ENCODE data around the gene ZCCHC8. TPM values are rescaled to one million over a fixed set of nuclear protein-coding genes. Genes with fewer than 3 reads are reported as not detected.
"Not testable (repeated sequence)": the region's sequence is repeated elsewhere in the genome, so short reads cannot be mapped to it uniquely, and the experiment has no call there.

ZCCHC8 gene
- total RNA-seq, 1 donor from 2014 or later, result 32.4 TPM

GRCh38 chr12:122474324-122474716 is 26.4 kb downstream of the ZCCHC8 start:
- no peaks in the 10 kb centered on the region for H3K9me3 Mint-ChIP-seq
- DNase-seq (ENCODE audit: low read depth, low spot score), result no peak
- H3K4me1 Mint-ChIP-seq, result peaks cover 8% of the 10 kb centered on the region
- H3K27me3 Mint-ChIP-seq (ENCODE audit: low read depth), result no peaks in the 10 kb centered on the region
- no peak for TF ChIP-seq CTCF (conservative IDR thresholded peaks at IDR 0.05)
- peaks cover 30% of the 10 kb centered on the region for H3K36me3 Mint-ChIP-seq (ENCODE audit: low read depth)
- H3K27ac Mint-ChIP-seq (ENCODE audit: unreplicated experiment), result no peak overlapping the region
- H3K4me3 Mint-ChIP-seq, result no peak overlapping the region

GRCh38 chr12:122473543-122474323 is 27.0 kb downstream of the ZCCHC8 start:
- Mint-ChIP-seq H3K36me3 (ENCODE audit: low read depth) (peaks cover 28% of the 10 kb centered on the region), H3K9me3 (no peaks in the 10 kb centered on the region), H3K4me1 (peaks cover 8% of the 10 kb centered on the region), H3K27ac (ENCODE audit: unreplicated experiment) (no peak overlapping the region), H3K4me3 (no peak overlapping the region), H3K27me3 (ENCODE audit: low read depth) (no peaks in the 10 kb centered on the region)
- no peak for TF ChIP-seq CTCF (conservative IDR thresholded peaks at IDR 0.05)
- no peak for DNase-seq (ENCODE audit: low read depth, low spot score)

DNA sequence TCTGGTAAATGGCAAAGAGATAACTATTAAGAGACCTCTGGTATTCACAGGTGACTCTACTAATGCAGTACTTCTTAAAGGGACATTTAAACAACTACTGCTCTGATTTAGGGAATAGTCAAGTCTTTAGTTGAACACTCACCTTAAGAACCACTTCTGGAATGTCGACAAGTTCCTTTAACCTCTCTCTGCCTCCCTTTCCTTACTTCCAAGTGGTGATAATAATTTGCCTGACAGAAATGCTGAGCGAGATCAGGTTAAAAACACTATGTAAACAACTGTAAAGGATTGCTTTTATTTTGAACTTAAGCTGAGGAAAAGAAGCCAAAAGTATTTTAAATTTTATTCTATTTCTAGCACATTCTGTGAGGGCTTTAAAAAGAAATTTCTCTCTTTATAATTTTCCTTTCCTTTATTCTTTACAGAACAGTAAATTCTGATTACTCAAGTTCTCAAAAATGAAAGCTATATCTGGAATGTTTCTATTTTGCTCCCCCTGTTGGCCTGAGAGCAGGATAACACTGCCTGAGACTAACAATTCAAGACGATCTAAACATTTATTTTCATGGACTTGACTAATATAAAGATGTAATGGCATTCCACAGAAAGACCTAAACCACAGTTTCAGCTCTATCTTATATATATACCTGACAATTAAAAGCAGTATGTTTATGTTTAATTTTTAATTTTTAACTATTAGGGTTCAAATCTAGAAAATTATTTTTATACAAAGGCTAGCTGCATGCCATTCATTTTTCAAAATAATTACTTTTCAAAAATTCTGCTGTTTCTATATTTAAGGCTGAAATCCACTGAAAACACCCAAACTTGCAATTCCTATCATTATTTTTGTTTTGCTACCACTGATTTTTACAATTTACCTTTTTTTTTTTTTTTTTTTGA is 29.2 kb downstream of the ZCCHC8 start:
- H3K9me3 Mint-ChIP-seq, result no peaks in the 10 kb centered on the region
- peak; percentile 93 for TF ChIP-seq CTCF (conservative IDR thresholded peaks at IDR 0.05)
- peaks cover 8% of the 10 kb centered on the region for H3K4me1 Mint-ChIP-seq
- no peaks in the 10 kb centered on the region for H3K27me3 Mint-ChIP-seq (ENCODE audit: low read depth)
- H3K27ac Mint-ChIP-seq (ENCODE audit: unreplicated experiment), result no peak overlapping the region
- no peak overlapping the region for H3K4me3 Mint-ChIP-seq
- no peak for DNase-seq (ENCODE audit: low read depth, low spot score)
- H3K36me3 Mint-ChIP-seq (ENCODE audit: low read depth), result peaks cover 16% of the 10 kb centered on the region

- not testable (repeated sequence) for H3K27ac Mint-ChIP-seq (ENCODE audit: unreplicated experiment); H3K27me3 Mint-ChIP-seq (ENCODE audit: low read depth); H3K36me3 Mint-ChIP-seq (ENCODE audit: low read depth); DNase-seq (ENCODE audit: low read depth, low spot score); H3K9me3 Mint-ChIP-seq; H3K4me1 Mint-ChIP-seq; H3K4me3 Mint-ChIP-seq
Measured at GRCh38 chr12:122470576-122470975, 30.2 kb downstream of the ZCCHC8 start.

GRCh38 chr12:122469856-122470255 is 30.9 kb downstream of the ZCCHC8 start:
- DNase-seq (ENCODE audit: low read depth, low spot score); H3K27ac Mint-ChIP-seq (ENCODE audit: unreplicated experiment); H3K36me3 Mint-ChIP-seq (ENCODE audit: low read depth): not testable (repeated sequence)

GRCh38 chr12:122467983-122468382 is 32.7 kb downstream of the ZCCHC8 start:
- H3K27ac Mint-ChIP-seq (ENCODE audit: unreplicated experiment), result no peak overlapping the region
- H3K9me3 Mint-ChIP-seq, result no peaks in the 10 kb centered on the region
- DNase-seq (ENCODE audit: low read depth, low spot score), result no peak
- H3K4me3 Mint-ChIP-seq, result no peak overlapping the region
- H3K27me3 Mint-ChIP-seq (ENCODE audit: low read depth), result no peaks in the 10 kb centered on the region
- H3K4me1 Mint-ChIP-seq, result peaks cover 8% of the 10 kb centered on the region
- TF ChIP-seq CTCF (conservative IDR thresholded peaks at IDR 0.05), result no peak
- no peaks in the 10 kb centered on the region for H3K36me3 Mint-ChIP-seq (ENCODE audit: low read depth)

More at GRCh38 chr12:122469856-122470255, 30.9 kb downstream of the ZCCHC8 start:
- H3K4me3 Mint-ChIP-seq; H3K4me1 Mint-ChIP-seq; H3K9me3 Mint-ChIP-seq; H3K27me3 Mint-ChIP-seq (ENCODE audit: low read depth): not testable (repeated sequence)

GRCh38 chr12:122464317-122465042 is 36.3 kb downstream of the ZCCHC8 start:
- H3K4me1 Mint-ChIP-seq; H3K36me3 Mint-ChIP-seq (ENCODE audit: low read depth); H3K9me3 Mint-ChIP-seq; DNase-seq (ENCODE audit: low read depth, low spot score); H3K27me3 Mint-ChIP-seq (ENCODE audit: low read depth); H3K4me3 Mint-ChIP-seq: not testable (repeated sequence)
- H3K27ac Mint-ChIP-seq (ENCODE audit: unreplicated experiment), result peak overlapping the region; percentile 50
